Stimulated activated CD8-positive, alpha-beta memory T cell treated with anti-CD3 and anti-CD28 coated beads, Interleukin-15, amount 100 ng/mL, for 4 hours (primary cell): ENCODE measurements around the gene CATSPER3.

ENCODE experiments used
- DNase-seq, 2 donors: peaks; one replicate each; pipeline ENCODE4 v3.0.0-alpha.2; 2020; ENCODE audit warnings: low read depth in 2 of 2

CATSPER3 gene

DNA sequence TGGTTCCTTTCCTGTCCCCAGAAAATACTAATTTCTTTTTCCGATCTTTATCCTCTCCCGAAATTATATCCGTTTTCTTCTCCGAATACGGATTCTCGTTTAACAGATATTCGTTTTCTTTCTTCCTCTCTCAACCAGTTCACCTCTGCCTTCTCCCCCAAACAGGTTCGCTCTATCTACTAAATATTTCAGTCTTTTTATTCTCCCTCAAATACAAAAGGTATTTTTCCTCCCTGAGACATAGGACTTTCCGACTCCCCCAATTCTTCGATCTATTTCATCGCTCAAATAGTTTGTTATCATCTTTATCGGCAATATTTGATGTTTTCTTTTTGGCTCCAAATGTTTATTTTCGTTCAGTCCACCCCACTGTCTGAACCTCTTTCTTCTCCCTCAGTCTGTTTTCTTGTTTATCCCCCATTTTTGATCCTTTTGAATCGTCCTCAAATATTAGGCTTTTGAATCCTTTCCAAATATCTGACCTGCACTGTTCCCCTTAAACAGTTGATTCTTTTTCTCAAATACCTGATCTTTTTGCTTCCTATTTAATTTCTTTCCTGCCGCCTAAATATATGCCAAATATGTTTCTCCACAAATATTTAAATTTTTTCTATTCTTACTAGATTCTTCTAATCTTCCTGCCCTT, 61.9 kb downstream of the CATSPER3 start:
- no peak for DNase-seq

DNA sequence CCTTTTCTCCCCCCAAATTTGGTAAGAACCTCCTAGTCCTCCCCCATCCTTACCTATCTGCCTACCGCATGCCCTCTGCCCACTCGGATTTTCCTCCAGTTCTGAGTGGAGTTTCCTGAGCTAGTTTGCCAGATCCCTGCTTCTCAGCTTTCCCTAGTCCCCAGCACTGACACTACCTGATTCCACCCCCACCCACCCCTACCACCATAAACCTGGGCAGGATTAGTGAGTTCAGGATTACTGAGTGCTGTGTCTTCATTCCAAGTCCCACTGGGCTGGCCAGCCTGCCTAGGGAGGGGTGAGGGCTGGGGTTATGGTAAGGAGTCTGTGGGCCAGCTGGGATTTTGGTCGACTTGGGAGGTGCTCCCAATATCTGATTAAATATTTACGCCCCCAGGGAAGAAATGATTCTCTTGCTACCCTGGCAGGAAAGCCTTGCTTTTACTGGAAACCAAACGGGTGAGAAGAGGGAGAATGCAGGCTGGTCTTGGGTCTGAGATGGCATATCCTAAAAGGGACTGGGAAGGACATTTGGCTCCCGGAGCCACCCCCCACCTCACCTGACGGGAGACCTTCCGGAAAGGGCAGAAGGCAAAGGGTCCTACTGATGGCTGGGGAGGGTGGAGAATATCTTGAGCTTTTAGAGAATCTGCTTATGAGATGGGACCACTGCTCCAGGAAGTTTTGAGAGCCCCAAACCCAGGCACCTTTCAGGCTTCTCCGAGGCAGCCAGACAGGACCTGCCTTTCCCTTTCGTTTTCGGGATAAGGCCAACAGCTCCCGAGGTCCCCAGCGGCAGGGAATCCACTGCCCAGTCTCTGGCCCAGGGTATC, 62.6 kb downstream of the CATSPER3 start:
- DNase-seq: no peak

DNA sequence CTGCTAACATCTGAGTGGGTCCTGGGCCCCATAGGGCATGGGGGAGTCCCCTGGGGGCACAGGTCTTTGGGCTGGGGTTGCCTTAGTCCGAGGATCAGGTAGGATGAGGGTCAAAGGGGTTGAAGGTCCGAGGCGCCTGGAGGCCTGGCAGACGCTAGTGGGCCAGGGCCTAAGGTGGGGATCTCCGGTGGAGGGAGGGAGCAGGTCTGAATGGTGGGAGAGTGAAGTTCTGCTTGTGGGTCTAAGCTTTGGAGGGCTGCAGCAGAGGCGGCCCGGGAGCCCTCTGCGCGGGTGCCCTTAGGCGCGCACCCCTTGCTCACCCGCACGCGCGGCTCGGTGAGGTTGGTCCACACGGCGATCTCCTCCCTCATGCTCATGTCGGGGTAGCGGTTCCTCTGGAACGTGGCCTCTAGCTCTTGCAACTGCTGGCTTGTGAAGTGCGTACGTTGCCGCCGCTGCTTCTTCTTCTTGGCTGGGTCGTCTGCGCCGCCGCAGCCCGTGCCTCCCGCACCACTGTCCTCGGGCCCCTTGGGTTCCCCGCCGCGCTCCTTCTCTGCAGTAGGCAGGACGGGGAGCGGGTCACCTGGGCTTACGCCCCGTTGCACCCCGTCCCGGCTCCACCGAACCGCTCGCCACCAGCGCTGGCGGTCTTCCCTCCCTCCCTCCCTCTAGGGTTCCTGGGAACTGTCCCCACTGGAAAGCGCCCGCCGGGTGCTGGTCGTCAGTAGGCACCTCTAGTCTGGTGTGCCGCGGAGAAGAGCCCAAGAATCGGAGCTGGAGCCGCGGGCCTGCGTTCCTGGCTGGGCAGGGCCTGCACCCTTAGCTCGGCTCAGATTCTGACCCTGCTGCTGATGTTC, 63.5 kb downstream of the CATSPER3 start:
- DNase-seq: no peak

DNA sequence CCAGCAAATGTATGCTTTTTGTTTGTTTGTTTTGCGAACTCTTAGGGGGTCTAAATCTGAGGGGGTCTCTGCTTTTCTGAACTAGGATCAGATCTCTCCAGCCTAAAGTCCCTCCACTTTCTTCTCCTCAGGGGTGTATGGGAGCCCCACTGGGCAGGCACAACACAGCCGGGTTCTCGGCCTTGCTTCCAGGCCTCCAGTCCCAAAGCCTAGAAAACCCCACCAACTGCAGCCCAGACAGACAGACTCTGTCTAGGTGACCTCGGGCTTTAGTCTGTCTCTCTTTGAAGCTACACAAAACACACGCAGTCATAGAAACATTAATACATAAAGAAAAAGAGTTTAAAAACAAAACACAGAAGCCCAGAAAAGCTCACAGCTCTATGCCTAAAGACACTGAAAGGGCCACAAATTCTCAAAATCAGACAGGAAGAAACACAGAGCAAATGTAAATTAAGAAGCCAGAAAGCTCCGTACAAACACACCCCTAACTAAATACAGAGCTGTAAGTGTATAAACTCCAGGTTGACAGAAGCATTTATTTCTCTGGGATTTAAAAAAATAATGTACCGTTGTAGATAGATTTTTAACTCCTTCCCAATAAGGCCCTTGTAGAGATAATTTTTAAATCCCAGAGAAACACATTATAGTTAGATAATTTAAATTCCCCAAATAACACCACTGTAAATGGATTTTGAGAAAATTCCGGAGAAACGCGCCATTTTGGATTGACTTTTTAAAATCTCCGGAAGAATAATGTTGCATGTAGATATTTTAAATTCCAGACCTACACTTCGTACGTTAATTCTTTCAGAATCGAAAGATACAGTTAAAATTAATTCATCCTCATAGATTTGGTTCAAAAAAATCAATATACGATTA, 64.3 kb downstream of the CATSPER3 start:
- no peak for DNase-seq

DNA sequence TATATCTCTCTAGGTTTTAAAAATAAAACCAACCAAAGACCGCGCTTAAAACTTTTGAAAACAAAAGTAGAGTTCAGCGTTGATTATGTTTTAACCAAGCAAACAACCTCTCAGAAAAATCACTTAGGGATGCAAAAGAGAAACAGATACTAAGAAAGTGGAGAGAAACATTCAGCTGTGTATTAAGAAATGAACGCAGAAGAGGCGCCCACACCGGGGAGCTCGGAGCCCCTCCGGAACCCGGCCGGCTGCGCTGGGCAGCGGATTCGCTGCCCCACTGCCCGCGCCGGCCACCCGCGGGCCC, 64.9 kb downstream of the CATSPER3 start:
- no peak for DNase-seq

DNA sequence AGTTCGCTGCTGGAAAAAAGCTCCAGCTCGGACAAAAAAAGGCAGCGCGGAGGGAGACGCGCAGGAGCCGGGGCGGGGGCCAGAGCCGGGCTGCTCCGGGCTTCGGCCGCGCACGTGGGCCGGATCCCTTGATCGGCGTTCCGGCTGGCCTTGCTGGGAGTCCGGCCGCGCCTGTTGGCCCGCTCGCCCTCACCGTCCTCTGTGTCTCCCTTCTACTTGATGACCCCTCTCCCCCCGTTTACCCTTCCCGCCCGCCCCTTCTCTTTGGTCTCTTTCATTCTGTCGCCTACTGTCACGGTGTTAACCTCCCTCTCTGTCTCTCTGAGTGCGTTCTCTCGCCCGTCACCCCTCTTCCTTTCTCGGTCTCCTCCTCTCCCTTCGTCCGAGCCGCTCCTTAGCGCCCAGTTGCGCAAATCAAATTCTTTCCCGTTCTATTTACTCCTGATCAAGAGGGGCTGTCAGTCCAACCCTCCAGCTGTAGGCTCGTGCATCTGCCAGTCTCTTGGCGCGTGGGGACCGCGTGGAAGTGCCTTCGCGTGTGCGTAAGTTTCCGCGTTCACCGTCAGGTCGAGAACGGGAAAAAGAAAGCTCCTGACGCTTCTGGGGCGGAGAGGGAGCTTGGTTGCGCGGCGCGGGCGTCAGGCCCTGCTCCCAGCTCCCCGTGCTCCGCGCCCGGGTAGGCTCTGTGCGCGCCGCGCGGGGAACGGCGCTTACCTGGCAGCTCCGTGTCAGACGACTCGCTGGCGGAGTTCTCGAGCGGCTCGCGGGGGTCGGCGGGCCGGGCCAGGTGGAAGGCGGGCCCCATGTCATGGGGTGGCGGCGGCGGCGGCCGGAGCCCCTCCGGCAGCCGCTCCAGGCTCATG, 65.5 kb downstream of the CATSPER3 start:
- no peak for DNase-seq

DNA sequence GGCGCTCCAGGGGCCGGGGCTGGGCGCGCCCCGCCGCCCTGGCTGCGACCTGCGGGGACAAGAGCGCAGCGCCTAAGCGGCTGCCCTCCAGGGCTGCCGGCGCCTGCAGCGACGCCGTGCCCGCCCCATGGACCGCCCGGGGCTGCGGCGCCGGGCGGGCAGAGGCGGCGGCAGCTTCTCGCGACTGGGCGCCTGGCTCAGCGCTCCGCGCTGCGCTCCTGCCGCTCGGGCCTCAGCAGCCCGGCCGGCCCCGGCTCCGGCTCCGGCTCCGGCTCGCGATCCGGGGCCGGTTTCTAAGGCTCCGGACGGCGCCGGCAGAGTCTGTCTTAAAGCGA, 66.2 kb downstream of the CATSPER3 start, which contains the start of gene PITX1:
Gene PITX1 (minus strand): TSS at position 328 of the 335 bp plus-strand sequence. CDS start 347 bp downstream, outside the sequence.
- no peak for DNase-seq

DNA sequence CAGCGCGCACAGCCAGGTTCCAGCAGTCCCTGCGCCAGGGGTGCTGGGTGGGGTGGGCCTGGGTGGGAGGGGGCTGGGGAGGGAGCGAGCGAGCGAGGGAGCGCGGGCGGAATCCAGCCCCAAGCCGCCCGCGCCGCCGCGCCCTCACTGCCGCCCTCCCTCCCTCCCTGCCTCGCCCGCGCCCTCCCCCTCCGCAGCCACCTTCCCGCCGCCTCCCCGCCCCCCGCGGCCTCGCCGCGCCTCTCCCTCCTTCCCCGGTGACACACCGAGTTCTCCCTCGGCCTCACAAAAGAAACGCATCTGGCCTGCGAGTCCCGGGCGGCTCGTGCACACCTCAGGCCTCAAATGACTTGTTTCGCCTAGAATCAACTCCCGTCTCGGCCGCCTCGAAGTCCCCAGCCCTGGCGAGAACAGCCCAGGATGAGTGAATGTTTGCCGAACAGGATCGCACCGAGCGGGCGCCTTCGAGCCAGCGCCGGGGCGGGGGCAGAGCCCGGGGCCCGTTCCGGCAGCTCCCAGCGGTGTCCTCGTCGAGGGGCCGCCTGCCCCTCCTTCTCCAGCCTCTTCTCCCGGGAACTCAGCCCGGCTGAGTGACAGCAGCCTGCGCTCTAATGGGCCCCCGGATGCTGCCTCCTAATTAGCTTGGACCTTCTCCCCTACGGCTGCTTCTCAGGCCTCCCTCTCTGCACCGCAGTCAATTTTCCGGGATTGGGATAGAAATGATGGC, 66.7 kb downstream of the CATSPER3 start:
- DNase-seq: peak in 1 of 2 donors; percentile 7

DNA sequence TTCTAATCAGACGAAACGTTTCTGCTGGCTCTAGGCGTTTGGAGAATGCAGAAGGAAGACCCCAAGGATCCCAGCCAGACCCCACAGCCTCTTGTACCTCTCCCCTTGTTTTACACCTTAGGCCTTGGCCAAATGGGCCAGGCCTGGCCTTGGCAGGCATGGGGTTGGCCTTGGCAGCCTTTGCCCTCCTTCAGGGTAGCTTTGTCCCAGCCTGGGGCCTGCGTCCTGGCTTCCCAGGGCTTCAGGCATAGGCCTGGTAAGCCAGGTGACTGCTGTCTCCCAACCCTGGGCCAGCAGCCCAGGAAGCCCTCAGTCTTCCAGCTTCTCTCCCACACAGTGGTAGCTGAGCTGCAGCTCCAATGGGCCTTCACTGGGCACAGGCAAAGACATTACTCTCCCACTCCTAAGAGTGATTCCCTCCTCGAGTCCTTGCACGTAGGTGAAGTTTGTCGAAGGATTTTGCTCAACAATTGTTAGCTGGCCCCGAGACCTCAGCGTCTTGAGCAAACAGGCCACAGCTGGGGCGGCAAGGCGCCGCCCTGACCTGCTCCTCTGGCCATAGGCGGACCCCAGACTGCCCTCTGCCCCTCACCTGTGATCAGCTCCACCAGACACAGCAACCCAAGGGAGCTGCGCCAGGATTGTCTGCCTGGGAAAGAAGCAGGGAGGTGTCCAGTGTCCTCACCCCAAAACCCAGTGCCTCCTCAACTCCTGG, 67.4 kb downstream of the CATSPER3 start:
- no peak for DNase-seq

DNA sequence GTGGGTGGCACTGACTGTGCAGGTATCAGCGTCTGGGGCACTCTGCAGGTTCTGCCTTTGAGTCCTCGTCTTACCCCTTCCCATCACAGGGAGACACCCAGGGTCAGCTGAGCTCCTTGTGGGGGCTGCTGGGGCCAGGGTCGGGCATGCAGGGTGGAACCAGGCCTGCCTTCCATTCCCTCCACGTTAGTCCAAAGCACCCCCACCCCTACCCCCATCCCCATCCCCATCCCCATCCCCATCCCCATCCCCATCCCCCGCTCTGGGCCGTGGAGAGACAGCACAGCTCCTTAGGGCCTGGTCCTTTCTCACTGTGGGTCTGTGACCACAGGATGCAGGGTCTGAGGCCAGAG, 67.9 kb downstream of the CATSPER3 start:
- DNase-seq: no peak

DNA sequence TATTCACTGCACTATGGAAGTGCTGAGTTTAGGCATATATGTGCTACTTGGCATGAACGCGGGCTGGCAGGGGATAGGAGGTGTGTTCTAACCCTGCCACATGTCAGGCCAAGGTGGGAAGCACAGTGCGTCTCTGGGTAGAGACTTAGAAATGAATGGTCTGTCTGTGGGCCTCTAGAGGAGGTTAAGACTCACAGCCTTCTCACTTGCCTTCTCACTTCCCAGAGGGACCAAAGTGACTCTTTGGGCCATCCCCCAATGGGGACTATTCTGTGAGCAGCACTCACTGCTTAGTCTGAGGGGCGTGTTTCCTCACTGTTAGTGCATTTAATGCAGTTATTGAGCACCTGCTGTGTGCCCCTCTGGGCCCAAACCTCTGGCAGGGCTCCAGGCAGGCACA, 68.7 kb downstream of the CATSPER3 start:
- DNase-seq: no peak

DNA sequence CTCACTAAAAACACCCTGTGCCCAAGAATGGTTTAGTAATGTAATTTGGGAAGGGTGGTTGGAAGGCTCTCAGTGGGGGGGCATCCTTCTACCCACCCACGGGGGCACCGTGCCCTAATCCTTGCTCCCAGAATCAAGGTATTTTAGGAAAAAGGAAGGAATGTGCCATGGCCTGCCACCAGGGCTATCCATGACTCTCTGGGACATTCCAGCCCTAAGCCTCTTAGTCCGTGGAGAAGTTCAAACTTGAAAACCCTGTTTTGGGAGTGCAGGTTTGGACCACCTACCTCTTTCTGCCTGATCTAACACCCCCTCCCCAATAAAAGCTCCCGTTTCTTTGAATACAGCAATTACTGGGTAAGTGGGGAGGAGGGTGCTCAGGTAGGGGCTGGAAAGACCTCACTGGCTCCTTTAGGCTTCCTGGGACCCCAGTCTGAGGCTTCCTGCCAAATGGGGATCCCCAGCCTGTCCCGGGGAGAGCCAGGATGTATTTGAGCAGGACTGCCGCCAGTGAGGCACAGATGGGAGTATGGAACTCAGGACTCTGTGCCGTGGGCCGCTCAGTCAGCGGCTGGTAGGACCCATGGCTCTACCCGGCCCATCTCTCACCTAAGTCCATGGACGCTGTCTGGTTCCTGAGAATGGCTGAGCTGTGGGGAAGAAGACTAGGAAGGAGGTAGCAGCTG, 70.0 kb downstream of the CATSPER3 start:
- no peak for DNase-seq

DNA sequence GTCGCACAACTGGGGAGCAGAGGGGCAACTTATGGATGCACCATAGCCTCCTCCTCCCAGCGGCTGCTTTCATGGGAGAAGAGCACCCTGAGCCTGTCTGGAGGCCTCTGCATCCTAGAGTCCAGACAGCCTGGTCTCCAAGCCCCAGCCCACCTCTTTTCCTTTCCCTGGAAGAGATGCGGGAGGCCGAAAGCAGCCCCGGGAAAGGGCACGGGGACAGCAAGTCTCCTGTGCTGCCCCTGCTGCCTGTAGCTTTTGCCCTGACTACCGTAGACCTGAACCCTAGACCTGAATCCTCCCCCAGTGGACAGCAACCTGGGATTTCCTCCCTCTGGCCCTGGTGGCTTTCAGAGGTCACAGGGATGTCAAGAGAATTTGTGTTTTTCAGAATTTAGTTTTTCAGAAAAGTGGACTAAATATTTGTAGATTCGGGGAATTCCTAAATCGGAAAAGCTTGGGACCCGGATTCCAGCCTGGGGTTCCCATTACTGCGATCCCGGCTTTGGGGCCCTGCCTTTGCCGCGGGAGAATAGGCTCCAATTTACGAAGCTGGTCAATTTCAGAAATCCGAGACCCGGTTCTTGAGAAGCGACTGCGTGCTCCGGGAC, 70.6 kb downstream of the CATSPER3 start:
- no peak for DNase-seq

DNA sequence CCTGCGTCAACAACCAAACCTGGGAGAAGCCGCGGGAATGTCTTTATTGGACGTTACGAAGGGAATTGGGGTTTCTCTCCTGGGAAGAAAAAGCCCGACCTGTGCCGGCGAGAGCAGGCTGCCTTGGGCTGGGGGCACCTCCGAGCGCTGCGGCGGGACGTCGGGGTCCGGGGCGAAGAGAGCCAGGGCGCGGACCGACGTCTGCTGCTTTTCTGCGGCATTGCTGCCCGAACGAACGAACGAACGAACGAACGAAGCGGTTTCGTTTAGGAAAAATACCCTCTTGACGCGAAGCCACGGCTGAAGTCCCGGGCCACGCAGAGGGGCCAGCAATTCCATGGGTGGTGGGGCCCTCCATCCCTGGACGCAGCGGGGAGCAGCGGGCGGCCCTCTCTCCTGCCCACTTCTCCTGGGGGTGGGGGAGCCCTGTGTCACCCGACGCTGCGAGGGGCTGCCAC, 71.1 kb downstream of the CATSPER3 start:
- DNase-seq: no peak

DNA sequence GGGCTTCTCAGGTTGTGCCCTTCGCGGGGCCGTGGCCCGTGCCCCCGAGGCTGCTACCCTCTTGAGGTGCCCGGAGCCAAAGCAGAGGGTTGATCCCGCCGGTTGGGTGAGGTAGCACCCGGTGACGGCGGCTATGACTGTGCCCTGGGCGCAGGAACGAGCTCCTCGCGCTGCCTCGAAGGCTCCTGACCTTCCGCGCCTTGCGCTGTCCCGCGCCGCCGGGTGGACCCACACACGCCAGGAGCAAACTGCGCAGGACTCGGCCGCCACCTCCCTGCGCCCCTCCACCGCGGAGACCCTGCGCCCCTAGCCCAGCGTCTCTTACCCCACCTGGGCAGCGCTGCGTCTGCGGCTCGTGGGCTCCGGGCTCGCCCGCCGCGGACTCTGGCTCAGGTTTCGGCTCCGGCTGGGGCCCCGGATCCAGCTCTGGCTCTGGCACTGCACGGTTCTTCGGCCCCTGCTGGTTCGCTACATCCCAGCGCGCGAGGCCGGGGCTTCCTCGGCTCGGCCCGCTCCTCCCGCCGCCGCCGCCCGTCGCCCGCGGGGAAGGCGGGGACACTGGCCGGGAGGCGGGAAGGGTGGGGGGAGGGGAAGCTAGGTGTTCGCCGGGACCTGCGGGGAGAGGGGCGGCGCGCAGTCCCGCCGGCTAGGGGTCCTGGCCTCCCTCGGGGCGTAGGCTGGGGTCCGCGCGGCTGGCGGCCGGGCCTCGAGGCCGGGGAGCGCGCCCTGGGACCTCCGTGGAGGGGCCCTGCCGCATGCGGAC, 71.7 kb downstream of the CATSPER3 start:
- DNase-seq: no peak

DNA sequence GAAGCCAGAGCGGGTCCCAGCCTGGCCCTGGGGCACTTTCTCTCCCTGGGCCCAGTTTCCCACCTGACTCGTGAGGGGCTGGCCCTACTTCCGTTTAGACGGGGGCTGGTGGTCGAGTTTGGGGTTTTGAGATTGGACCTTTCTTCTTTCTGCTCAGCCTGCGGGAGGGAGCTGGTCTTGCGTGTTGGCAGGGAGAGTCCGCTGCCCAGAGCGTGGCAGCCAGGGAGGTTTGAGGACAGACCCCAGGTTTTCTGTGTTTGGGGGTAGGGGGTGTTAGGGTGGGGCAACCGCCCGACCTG, 72.3 kb downstream of the CATSPER3 start:
- DNase-seq: no peak

DNA sequence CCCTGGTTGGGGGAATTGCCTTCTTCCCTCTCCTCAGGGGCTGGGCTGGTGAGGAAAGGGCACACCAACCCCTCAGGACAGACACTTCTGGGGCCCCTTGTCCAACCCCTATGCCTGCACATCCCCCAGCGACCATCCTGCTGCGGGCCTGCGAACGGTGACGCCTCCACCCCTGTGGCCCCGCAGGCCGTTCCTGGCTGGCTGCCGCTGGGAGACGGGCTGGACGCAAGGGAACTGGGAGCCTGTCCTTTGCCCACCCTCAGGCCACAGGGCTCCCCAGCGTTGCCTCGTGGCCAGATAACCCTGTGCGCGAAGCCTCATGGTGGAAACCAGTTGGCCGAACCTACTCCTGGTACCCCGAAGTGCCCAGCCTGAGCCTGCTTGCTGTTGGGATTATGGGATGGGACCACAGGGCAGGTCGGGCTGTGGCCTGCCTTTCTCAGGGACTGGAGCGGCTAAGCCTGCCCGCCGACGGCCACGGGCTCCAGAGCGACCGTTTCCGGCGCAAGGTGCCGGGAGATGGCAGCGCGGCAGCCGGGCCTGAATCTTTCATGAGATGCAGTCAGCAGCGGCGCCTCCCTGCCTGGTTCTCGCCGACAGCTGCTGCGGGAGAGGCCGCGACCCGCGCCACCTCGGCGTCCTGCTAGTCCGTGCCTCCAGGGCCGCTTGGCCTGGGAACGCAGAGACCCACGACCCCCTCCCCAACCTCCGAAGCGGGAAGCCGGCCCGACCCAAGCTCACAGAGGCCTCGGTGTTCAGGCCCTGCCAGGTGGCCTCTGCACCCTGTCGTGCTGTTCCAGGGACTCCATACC, 72.8 kb downstream of the CATSPER3 start:
- no peak for DNase-seq
